GM21723 (cell line): ENCODE results near the gene PHACTR1.

Source experiments
- ATAC-seq: cut with Tn5 transposase; IDR thresholded peaks from one replicate; pipeline ENCODE4 v1.9.1; 2021; ENCODE audit warnings: mild to moderate bottlenecking, moderate library complexity; ENCODE audit not compliant: unreplicated experiment

The PHACTR1 gene

DNA sequence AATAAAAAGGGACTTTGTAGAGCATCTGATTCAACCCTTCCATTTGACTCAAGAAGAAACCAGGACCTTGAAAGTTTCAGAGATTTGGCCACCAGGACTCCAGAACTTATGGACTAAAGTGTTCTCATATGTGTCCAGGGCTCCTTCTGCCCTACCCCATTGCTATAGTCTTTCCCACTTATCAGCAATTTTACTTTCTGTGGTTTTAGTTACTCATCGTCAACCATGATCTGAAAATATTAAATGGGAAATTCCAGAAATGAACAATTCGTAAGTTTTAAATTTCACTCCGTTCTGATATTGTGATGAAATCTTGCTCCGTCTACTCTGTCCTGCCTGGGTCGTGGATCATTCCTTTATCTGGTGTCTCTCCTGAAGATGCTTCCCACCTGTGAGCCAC is 259.8 kb downstream of the PHACTR1 start:
- ATAC-seq: no peak

DNA sequence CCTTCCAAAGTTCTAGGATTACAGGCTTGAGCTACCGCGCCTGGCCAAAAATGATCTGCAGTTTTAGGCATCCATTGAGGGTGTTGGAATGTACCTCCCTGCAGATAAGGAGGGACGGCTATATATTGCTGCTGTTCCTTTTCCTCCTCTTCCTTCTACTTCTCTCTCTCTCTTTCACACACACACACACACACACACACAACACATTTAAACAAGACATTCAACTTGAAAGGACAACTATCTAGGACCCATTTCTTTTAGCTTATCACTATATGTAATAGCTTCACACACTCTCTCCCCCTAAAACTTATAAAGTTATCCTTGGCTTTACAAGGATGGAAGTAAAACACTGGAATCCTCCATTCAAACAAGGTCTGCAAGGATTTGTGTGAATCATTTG is 260.6 kb downstream of the PHACTR1 start:
- no peak for ATAC-seq

DNA sequence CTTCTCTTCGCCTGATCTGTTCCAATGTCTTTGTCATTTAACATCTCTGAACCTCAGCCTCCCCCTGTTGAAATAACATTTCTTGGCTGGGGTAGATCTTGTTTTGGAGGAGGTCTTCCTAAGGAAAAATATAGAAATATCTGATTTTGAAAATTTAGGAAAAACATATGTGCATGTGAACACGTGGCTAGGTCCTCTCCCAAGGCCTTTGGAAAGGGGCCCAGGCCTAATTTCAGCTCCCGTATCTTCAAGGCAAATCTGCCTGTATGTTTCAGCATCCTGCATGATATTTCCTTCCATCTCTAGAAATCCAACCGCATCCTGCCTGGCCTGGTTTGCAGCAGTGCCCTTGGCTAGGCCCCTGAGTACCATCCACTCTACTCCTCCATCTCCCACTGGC is 261.2 kb downstream of the PHACTR1 start:
- no peak for ATAC-seq

GRCh38 chr6:12980741-12981140 is 264.2 kb downstream of the PHACTR1 start:
- no peak for ATAC-seq

- ATAC-seq: no peak
These were observed 268.2 kb downstream of the PHACTR1 start for GRCh38 chr6:12984776-12985175.

DNA sequence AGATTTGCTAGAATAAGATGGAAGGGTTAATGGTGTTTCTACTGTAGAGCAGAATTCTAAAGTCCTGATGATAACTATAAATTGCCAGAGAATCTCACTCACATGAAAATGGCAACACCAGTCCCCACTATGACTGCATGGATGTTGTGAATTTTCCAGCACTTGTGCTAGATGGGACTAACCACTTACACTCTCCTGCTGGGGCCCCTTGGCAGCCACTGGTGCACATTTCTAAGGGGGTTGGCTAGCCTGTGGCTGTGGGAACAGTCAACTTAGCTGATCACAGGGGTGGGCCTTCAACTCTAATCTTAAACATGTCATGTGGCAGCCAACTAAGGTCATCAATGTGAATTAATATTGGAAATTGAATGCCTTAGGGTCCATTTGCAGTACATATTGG is 271.2 kb downstream of the PHACTR1 start:
- no peak for ATAC-seq

- ATAC-seq: no peak
These were observed 273.6 kb downstream of the PHACTR1 start for GRCh38 chr6:12990162-12990561.

DNA sequence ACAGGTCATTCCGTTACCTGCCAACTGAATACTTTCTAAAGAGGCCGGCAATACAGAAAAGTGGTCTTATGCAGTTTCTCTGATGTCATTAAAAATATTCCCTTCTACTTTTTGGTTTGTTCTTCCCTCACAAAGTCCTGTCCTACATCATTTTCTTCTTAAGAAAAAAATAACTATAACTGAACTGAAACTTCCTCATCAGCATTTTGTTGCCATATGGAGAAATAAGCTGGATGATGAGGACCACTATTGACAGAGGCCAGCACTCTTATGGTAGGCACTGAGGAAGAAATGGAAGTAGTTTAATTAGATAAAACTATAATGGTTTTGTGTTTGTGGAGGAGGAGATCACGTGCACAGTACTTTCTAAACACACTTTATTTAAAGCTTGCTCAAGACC is 274.9 kb downstream of the PHACTR1 start:
- ATAC-seq: no peak

DNA sequence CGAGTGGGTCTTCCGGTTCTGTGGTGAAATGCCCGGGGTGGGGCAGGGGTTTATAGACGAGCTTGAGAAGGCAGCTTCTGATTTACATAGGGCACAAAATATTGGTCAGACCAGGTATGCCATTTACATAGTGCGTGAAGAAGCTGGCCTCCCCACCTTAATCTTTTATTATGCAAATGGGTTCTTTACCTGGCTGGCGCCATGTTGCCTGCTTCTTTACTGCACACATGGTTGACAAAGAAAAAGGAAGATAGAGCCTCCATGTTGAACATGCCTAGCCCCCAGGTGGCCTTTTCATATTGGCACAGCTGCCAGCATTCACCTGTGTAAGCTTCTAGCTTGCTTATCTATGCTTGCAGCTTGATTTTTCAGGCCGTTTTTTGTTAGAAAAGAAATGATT is 276.2 kb downstream of the PHACTR1 start:
- ATAC-seq: no peak

DNA sequence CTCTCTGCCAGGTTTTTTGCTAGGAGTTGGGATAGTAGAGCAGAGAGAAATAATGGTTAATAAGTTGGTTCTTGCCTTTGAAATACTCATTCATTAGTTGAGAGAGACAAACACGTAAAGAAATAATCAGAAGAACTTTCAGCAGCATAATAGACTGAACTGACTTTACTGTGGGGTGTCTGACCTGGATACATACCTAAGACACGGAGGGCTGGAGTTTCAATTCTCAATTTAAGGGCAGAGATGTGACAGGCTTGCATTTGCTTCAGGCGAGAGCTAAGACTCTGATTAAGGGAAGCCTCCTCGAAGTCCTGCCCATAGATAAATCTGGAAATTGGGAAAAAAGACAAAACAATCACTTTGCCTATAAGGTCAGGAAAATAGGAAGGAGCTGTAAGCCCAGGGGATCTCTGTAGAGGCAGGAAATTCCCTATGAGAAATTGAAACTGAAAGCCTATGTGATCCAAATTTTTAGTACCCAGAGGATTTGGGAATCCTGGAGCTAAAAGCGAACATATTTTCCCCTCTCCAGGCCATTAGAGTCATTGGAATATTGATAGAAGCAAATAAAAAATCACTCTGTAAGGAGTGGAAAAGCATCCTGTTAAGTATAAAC is 276.8 kb downstream of the PHACTR1 start:
- ATAC-seq: no peak

- ATAC-seq: no peak
These were observed 278.9 kb downstream of the PHACTR1 start for GRCh38 chr6:12995419-12995818.

DNA sequence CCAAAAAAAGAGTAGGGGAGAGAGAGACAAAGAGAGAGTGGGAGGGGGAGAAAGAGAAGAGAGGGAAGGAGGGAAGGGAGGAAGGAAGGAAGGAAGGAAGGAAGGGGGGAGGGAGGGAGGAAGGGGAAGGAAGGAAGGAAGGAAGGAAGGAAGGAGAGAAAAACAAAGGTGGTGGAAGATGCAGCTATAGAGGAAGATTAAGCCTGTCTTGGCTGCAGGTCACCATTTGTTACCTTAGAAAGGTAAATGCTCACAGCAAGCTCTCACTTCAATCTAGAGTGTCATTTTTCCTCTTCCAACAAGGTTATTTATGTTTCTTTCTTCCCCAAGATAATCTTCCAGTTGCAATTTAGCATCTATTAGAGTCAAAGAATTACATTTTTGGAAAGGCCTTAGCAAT is 284.0 kb downstream of the PHACTR1 start:
- ATAC-seq: no peak

DNA sequence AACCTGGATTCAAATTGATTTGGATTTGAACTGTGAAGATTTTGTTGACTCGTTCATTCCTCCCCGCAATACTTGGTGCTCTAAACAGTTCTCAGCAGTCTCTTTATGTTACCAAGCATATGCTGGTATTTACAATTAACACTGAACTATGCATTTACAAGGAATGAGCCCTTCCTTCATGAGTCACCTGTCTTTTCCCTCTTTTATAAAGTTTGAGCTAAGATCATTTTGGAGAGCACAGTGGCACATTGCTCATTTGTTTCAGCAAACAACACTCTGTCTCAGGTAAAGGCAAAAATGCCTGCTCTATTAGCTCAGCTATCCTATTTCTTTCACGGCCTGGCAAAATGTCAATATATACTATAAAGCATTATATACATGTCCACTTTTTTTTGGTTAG is 285.4 kb downstream of the PHACTR1 start:
- ATAC-seq: no peak

DNA sequence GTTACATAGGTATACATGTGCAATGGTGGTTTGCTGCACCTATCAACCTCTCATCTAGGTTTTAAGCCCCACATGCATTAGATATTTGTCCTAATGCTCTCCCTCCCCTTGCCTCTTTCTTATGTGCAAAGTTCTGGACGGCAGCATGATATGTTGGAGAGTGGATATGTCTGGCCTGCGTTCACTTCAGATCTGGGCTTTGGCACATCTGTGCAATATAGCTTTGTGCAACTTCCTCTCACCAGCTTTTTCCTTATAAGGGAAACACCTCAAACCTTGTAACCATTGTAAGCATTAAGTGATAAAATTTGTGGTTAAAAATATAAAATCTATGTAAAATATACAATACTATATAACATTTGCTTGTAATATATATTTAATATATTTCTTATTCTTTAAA is 288.0 kb downstream of the PHACTR1 start:
- ATAC-seq: no peak

- no peak for ATAC-seq
These were observed 289.4 kb downstream of the PHACTR1 start for GRCh38 chr6:13005994-13006393.

DNA sequence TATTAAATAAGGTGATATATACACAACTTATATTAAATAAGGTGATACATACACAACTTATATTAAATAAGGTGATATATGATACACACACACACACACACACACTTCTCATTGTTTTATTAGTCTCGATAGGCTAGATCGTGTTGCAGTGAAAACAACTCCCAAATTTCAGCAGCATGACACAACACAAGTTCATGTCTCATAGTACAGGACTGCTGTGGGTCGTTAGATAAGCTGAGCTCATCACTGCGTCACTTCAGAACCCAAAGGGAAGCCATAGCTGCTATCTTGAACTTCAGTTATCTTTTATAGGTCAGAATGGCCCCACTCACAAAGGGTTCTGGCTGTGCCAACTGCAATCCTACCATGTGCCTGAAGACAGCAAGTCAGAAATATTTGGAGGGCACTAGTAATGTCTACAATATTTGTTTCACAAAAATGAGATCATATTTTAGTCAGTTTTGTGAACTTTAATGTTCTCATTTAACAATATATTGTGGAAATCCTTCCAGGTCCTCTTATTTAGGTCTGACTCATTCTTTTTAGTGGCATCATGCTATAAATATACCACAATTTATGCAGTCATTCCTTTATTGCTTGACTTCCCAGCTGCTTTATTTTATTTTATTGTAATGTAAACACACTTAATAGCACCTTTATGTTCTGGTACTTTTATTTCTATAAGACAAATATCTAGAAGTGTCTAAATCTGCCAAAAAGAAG is 290.2 kb downstream of the PHACTR1 start:
- ATAC-seq: no peak

GRCh38 chr6:13007744-13008143 is 291.2 kb downstream of the PHACTR1 start:
- ATAC-seq: no peak

- ATAC-seq: no peak
These were observed 292.5 kb downstream of the PHACTR1 start for GRCh38 chr6:13009031-13009430.

- ATAC-seq: no peak
These were observed 292.9 kb downstream of the PHACTR1 start for GRCh38 chr6:13009461-13009860.

GRCh38 chr6:13011612-13012146 is 295.1 kb downstream of the PHACTR1 start:
- no peak for ATAC-seq

GRCh38 chr6:13012296-13012695 is 295.7 kb downstream of the PHACTR1 start:
- ATAC-seq: no peak

- ATAC-seq: no peak
These were observed 296.6 kb downstream of the PHACTR1 start for GRCh38 chr6:13012977-13013680.
